ENCODE results near the gene TCF4.

GRCh38 chr18:55534547-55534946, 53.4 kb downstream of the TCF4 start:
- TF ChIP-seq CTCF (IDR thresholded peaks at IDR 0.05) (no peak), TCF7L2 (IDR thresholded peaks at IDR 0.05; ENCODE audit: low read depth, low read length) (no peak), POLR2AphosphoS5 (IDR thresholded peaks at IDR 0.05; ENCODE audit: low read depth, low read length) (no peak)

Data from Panc1 (cell line).